A549 (cell line): ENCODE data around the gene ZFPM1.

ENCODE experiments used
- CBX2 ChIP-seq: fragments of 200-600 bp; sonication (generic); IDR thresholded peaks from 2 replicates; pipeline ENCODE4 v1.6.1; 2016; ENCODE audit warnings: low read depth, mild to moderate bottlenecking, borderline replicate concordance
- CEBPB ChIP-seq, 2 experiments: fragments of >200 bp in 1 of 2; sonication (Bioruptor Twin) in 1 of 2; formaldehyde crosslinking in 1 of 2; IDR thresholded peaks; 2 replicates each; pipeline ENCODE4 v1.6.1; 2012 to 2016
- CHD2 ChIP-seq: fragments of 150-350 bp; IDR thresholded peaks from 2 replicates; pipeline ENCODE4 v1.6.1; 2014; ENCODE audit warnings: low read length; ENCODE audit not compliant: partially characterized antibody
- HOXA7 ChIP-seq: fragments of 250-450 bp; sonication (Bioruptor Pico); IDR thresholded peaks from 2 replicates; pipeline ENCODE4 v1.5.0; 2020; ENCODE audit warnings: mild to moderate bottlenecking, moderate library complexity
- JUN ChIP-seq, 2 experiments: fragments of >200 bp; sonication (Bioruptor Twin); formaldehyde crosslinking; IDR thresholded peaks; 2 replicates in 1 of 2; 3 replicates in 1 of 2; pipeline ENCODE4 v1.6.1; 2016 to 2017
- MAZ ChIP-seq: fragments of 150-350 bp; IDR thresholded peaks from 2 replicates; pipeline ENCODE4 v1.6.1; 2014; ENCODE audit warnings: antibody characterized with exemption, low read depth, low read length, borderline replicate concordance
- NFE2L2 ChIP-seq: fragments of 150-350 bp; conservative IDR thresholded peaks from 2 replicates; pipeline ENCODE4 v1.6.1; 2014; ENCODE audit warnings: low read length
- POLR2A ChIP-seq: IDR thresholded peaks from 2 replicates; pipeline ENCODE4 v1.6.1; 2012; ENCODE audit warnings: mild to moderate bottlenecking, low read length
- RAD21 ChIP-seq, 2 experiments: fragments of >200 bp in 1 of 2; sonication (Bioruptor Twin) in 1 of 2; formaldehyde crosslinking in 1 of 2; IDR thresholded peaks in 1 of 2; conservative IDR thresholded peaks in 1 of 2; 2 replicates in 1 of 2; 3 replicates in 1 of 2; pipeline ENCODE4 v1.6.1; 2012 to 2018; ENCODE audit warnings: inconsistent platforms in 1 of 2
- TF ChIP-seq, protein P1 (sequence below): fragments of >200 bp; sonication (Bioruptor Twin); formaldehyde crosslinking; IDR thresholded peaks from 3 replicates; pipeline ENCODE4 v1.5.1; 2016
- TF ChIP-seq, protein P2 (sequence below): IDR thresholded peaks from 2 replicates; pipeline ENCODE4 v1.6.1; 2012

DNA sequence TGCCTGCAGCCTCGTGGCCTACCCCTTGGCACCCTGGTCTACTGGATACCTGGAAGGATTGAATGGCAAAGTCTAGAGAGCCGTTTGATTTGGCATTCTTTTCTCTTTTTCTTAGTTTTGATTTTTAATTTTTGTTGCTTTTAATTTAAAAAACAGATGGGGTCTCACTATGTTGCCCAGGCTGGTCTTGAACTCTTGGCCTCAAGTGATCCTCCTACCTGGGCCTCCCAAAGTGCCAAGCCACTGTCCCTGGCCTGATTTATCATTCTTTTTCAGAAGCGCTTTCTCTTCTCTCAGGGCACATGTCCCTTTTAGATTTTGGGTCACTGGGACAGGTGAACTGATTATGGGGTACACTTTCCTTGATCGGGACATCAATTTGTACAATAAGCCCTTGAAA, 128.0 kb downstream of the ZFPM1 start:
- no peak for TF ChIP-seq POLR2A
- TF ChIP-seq, protein P1, sequence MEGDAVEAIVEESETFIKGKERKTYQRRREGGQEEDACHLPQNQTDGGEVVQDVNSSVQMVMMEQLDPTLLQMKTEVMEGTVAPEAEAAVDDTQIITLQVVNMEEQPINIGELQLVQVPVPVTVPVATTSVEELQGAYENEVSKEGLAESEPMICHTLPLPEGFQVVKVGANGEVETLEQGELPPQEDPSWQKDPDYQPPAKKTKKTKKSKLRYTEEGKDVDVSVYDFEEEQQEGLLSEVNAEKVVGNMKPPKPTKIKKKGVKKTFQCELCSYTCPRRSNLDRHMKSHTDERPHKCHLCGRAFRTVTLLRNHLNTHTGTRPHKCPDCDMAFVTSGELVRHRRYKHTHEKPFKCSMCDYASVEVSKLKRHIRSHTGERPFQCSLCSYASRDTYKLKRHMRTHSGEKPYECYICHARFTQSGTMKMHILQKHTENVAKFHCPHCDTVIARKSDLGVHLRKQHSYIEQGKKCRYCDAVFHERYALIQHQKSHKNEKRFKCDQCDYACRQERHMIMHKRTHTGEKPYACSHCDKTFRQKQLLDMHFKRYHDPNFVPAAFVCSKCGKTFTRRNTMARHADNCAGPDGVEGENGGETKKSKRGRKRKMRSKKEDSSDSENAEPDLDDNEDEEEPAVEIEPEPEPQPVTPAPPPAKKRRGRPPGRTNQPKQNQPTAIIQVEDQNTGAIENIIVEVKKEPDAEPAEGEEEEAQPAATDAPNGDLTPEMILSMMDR, result no peak
- TF ChIP-seq CBX2, result no peak
- TF ChIP-seq JUN (IDR thresholded peaks at IDR 0.05), result no peak
- no peak for TF ChIP-seq MAZ
- TF ChIP-seq NFE2L2, result no peak
- no peak for TF ChIP-seq CHD2
- no peak for TF ChIP-seq HOXA7 (CRISPR knock-in tag)
- no peak for TF ChIP-seq RAD21 (conservative IDR thresholded peaks at IDR 0.05 in 1 of 2, IDR thresholded peaks at IDR 0.05 in 1 of 2)
- no peak for TF ChIP-seq CEBPB (IDR thresholded peaks at IDR 0.05)
- TF ChIP-seq, protein P2, sequence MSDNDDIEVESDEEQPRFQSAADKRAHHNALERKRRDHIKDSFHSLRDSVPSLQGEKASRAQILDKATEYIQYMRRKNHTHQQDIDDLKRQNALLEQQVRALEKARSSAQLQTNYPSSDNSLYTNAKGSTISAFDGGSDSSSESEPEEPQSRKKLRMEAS, result no peak
